ENCODE measurements around the gene SLAMF6.
A peak's percentile ranks its signal among the peaks of the same experiment; 100 is the strongest.

Gene SLAMF6

GRCh38 chr1:160550572-160551034, 27.5 kb upstream of the SLAMF6 start:
- Mint-ChIP-seq H3K9me3 (no peaks in the 10 kb centered on the region), H3K4me1 (peaks cover 27% of the 10 kb centered on the region), H3K36me3 (peaks cover 43% of the 10 kb centered on the region), H3K27ac (peak overlapping the region; percentile 80), H3K4me3 (no peak overlapping the region)
- peak; percentile 46 to 75 for DNase-seq (ENCODE audit: low spot score in 2 of 2)
- peak; percentile 86 for ATAC-seq

- Mint-ChIP-seq H3K4me1 (peaks cover 30% of the 10 kb centered on the region), H3K4me3 (no peak overlapping the region), H3K9me3 (no peaks in the 10 kb centered on the region), H3K36me3 (peaks cover 36% of the 10 kb centered on the region), H3K27ac (peak overlapping the region; percentile 27)
- DNase-seq (ENCODE audit: low spot score in 2 of 2) (no peak), ATAC-seq (no peak)
Measured at GRCh38 chr1:160549665-160550006, 26.6 kb upstream of the SLAMF6 start.

- no peak for DNase-seq (ENCODE audit: low spot score in 2 of 2)
- no peak overlapping the region for H3K4me3 Mint-ChIP-seq
- ATAC-seq, result no peak
- H3K4me1 Mint-ChIP-seq, result peaks cover 31% of the 10 kb centered on the region
- H3K9me3 Mint-ChIP-seq, result no peaks in the 10 kb centered on the region
- H3K36me3 Mint-ChIP-seq, result peaks cover 34% of the 10 kb centered on the region
- peak overlapping the region; percentile 27 for H3K27ac Mint-ChIP-seq
Measured at GRCh38 chr1:160548960-160549664, 26.1 kb upstream of the SLAMF6 start.

GRCh38 chr1:160548183-160548582, 25.1 kb upstream of the SLAMF6 start:
- Mint-ChIP-seq H3K27ac (peak overlapping the region; percentile 9), H3K36me3 (peaks cover 29% of the 10 kb centered on the region), H3K9me3 (no peaks in the 10 kb centered on the region), H3K4me1 (peaks cover 24% of the 10 kb centered on the region), H3K4me3 (no peak overlapping the region)
- DNase-seq (ENCODE audit: low spot score in 2 of 2) (no peak), ATAC-seq (no peak)

GRCh38 chr1:160547422-160547821, 24.4 kb upstream of the SLAMF6 start:
- no peak for DNase-seq (ENCODE audit: low spot score in 2 of 2)
- no peaks in the 10 kb centered on the region for H3K9me3 Mint-ChIP-seq
- H3K27ac Mint-ChIP-seq, result peak overlapping the region; percentile 9
- H3K4me3 Mint-ChIP-seq, result no peak overlapping the region
- peaks cover 21% of the 10 kb centered on the region for H3K36me3 Mint-ChIP-seq
- ATAC-seq, result no peak
- peaks cover 16% of the 10 kb centered on the region for H3K4me1 Mint-ChIP-seq

- Mint-ChIP-seq H3K36me3 (peaks cover 19% of the 10 kb centered on the region), H3K9me3 (no peaks in the 10 kb centered on the region), H3K4me3 (no peak overlapping the region), H3K27ac (peak overlapping the region; percentile 9), H3K4me1 (peaks cover 19% of the 10 kb centered on the region)
- no peak for ATAC-seq
- no peak for DNase-seq (ENCODE audit: low spot score in 2 of 2)
Measured at GRCh38 chr1:160546942-160547341, 23.9 kb upstream of the SLAMF6 start.

- H3K4me1 Mint-ChIP-seq, result peaks cover 42% of the 10 kb centered on the region
- no peak overlapping the region for H3K4me3 Mint-ChIP-seq
- H3K27ac Mint-ChIP-seq, result peak overlapping the region; percentile 73
- ATAC-seq (peak; percentile 52), DNase-seq (ENCODE audit: low spot score in 2 of 2) (no peak)
- H3K36me3 Mint-ChIP-seq, result peaks cover 12% of the 10 kb centered on the region
- H3K9me3 Mint-ChIP-seq, result no peaks in the 10 kb centered on the region
Measured at GRCh38 chr1:160544647-160545046, 21.6 kb upstream of the SLAMF6 start.

- peaks cover 12% of the 10 kb centered on the region for H3K36me3 Mint-ChIP-seq
- H3K4me1 Mint-ChIP-seq, result peaks cover 48% of the 10 kb centered on the region
- no peak overlapping the region for H3K4me3 Mint-ChIP-seq
- ATAC-seq, result no peak
- DNase-seq (ENCODE audit: low spot score in 2 of 2), result no peak
- H3K27ac Mint-ChIP-seq, result peak overlapping the region; percentile 93
- H3K9me3 Mint-ChIP-seq, result no peaks in the 10 kb centered on the region
Measured at GRCh38 chr1:160542303-160542945, 19.4 kb upstream of the SLAMF6 start.

GRCh38 chr1:160541622-160542302, 18.7 kb upstream of the SLAMF6 start:
- Mint-ChIP-seq H3K27ac (peak overlapping the region; percentile 93), H3K4me3 (no peak overlapping the region)

GRCh38 chr1:160540859-160541233, 17.8 kb upstream of the SLAMF6 start:
- ATAC-seq (no peak), DNase-seq (ENCODE audit: low spot score in 2 of 2) (no peak)
- peaks cover 5% of the 10 kb centered on the region for H3K9me3 Mint-ChIP-seq
- H3K27ac Mint-ChIP-seq, result peak overlapping the region; percentile 93
- peaks cover 48% of the 10 kb centered on the region for H3K4me1 Mint-ChIP-seq
- peaks cover 12% of the 10 kb centered on the region for H3K36me3 Mint-ChIP-seq
- peak overlapping the region; percentile 64 for H3K4me3 Mint-ChIP-seq

More at GRCh38 chr1:160541622-160542302, 18.7 kb upstream of the SLAMF6 start:
- peaks cover 12% of the 10 kb centered on the region for H3K36me3 Mint-ChIP-seq
- ATAC-seq (no peak), DNase-seq (ENCODE audit: low spot score in 2 of 2) (no peak)
- H3K4me1 Mint-ChIP-seq, result peaks cover 48% of the 10 kb centered on the region
- H3K9me3 Mint-ChIP-seq, result no peaks in the 10 kb centered on the region

GRCh38 chr1:160539990-160540858, 17.2 kb upstream of the SLAMF6 start:
- peaks cover 47% of the 10 kb centered on the region for H3K4me1 Mint-ChIP-seq
- peaks cover 12% of the 10 kb centered on the region for H3K36me3 Mint-ChIP-seq
- peak overlapping the region; percentile 93 for H3K27ac Mint-ChIP-seq
- H3K4me3 Mint-ChIP-seq, result peak overlapping the region; percentile 64
- DNase-seq (ENCODE audit: low spot score in 2 of 2), result peak in 1 of 2 donors; percentile 71
- peaks cover 8% of the 10 kb centered on the region for H3K9me3 Mint-ChIP-seq
- peak; percentile 97 for ATAC-seq

- no peak for DNase-seq (ENCODE audit: low spot score in 2 of 2)
- Mint-ChIP-seq H3K4me3 (peak overlapping the region; percentile 64), H3K27ac (peak overlapping the region; percentile 93), H3K9me3 (peaks cover 11% of the 10 kb centered on the region), H3K36me3 (peaks cover 12% of the 10 kb centered on the region), H3K4me1 (peaks cover 41% of the 10 kb centered on the region)
- ATAC-seq, result no peak
Measured at GRCh38 chr1:160539684-160539989, 16.6 kb upstream of the SLAMF6 start.

- Mint-ChIP-seq H3K27ac (peak overlapping the region; percentile 93), H3K4me1 (peaks cover 40% of the 10 kb centered on the region), H3K4me3 (peak overlapping the region; percentile 64), H3K9me3 (peaks cover 11% of the 10 kb centered on the region), H3K36me3 (peaks cover 9% of the 10 kb centered on the region)
- no peak for DNase-seq (ENCODE audit: low spot score in 2 of 2)
- no peak for ATAC-seq
Measured at GRCh38 chr1:160538985-160539651, 16.1 kb upstream of the SLAMF6 start.

- Mint-ChIP-seq H3K27ac (no peak overlapping the region), H3K9me3 (peaks cover 11% of the 10 kb centered on the region), H3K36me3 (peaks cover 6% of the 10 kb centered on the region), H3K4me1 (peaks cover 40% of the 10 kb centered on the region), H3K4me3 (no peak overlapping the region)
- ATAC-seq, result no peak
- no peak for DNase-seq (ENCODE audit: low spot score in 2 of 2)
Measured at GRCh38 chr1:160537714-160538665, 14.9 kb upstream of the SLAMF6 start.

Data from stimulated activated effector memory CD8-positive, alpha-beta T cell treated with anti-CD3 and anti-CD28 coated beads, Interleukin-12 subunit alpha, Interleukin-12 subunit beta, amount 100 ng/mL, for 72 hours (primary cell).